IMR-90 (cell line): ENCODE measurements around the gene GADL1. TPM values are rescaled to one million over a fixed set of nuclear protein-coding genes. Genes with fewer than 3 reads are reported as not detected.

Experiments used
- ATAC-seq: fragments of 200-7000 bp; cut with Tn5 transposase; 2 replicates; pipeline ENCODE4 v1.9.1; 2020; ENCODE audit warnings: low read depth, mild to moderate bottlenecking, moderate library complexity
- BruUV-seq: library from RNA; stranded (reverse); fragments of 400-500 nt; replicated peaks from 2 replicates; lab custom pipeline; 2021; lab: Mats Ljungman, UMichigan
- CTCF ChIA-PET: fragments of 300-600 bp; formaldehyde crosslinking; extraction: SDS; loops from one replicate; lab custom pipeline; 2021; ENCODE audit warnings: antibody characterized with exemption; lab: Yijun Ruan, JAX
- POLR2A ChIA-PET: fragments of 300-600 bp; sonication (Branson Sonifier 250); formaldehyde crosslinking; loops from one replicate; lab custom pipeline; 2022; ENCODE audit warnings: antibody characterized with exemption; ENCODE audit not compliant: unreplicated experiment; lab: Charles Lee
- DNase-seq: peaks from one replicate; pipeline ENCODE4 v3.0.0; 2013
- H2AFZ ChIP-seq: replicated peaks from 2 replicates; pipeline ENCODE3; 2013; ENCODE audit warnings: low read length, mild to moderate bottlenecking; ENCODE audit not compliant: poor library complexity
- H2AK5ac ChIP-seq: 2 replicates; pipeline ENCODE4 v1.6.1; 2013; ENCODE audit warnings: low read depth, low read length, inconsistent platforms
- H2AK9ac ChIP-seq: replicated peaks from 2 replicates; pipeline ENCODE3; 2013; ENCODE audit warnings: mild to moderate bottlenecking, low read depth, low read length, moderate library complexity; ENCODE audit not compliant: poor library complexity
- H2BK120ac ChIP-seq: 2 replicates; pipeline ENCODE4 v1.6.1; 2013; ENCODE audit warnings: low read depth, low read length, inconsistent platforms
- H2BK15ac ChIP-seq: 3 replicates; pipeline ENCODE4 v1.6.1; 2013; ENCODE audit warnings: low read depth, low read length, inconsistent platforms
- H2BK20ac ChIP-seq: 2 replicates; pipeline ENCODE4 v1.6.1; 2013; ENCODE audit warnings: low read depth, mild to moderate bottlenecking, inconsistent platforms, low read length, moderate library complexity
- H2BK5ac ChIP-seq: 2 replicates; pipeline ENCODE4 v1.6.1; 2013; ENCODE audit warnings: mild to moderate bottlenecking, low read depth, low read length, inconsistent platforms; ENCODE audit not compliant: poor library complexity, severe bottlenecking
- H3K14ac ChIP-seq: replicated peaks from 2 replicates; pipeline ENCODE4 v1.6.1; 2013; ENCODE audit warnings: low read depth, low read length, inconsistent platforms
- H3K18ac ChIP-seq: 2 replicates; pipeline ENCODE4 v1.6.1; 2013; ENCODE audit warnings: low read depth, low read length, control low read depth
- H3K23ac ChIP-seq: 2 replicates; pipeline ENCODE4 v1.6.1; 2013; ENCODE audit warnings: low read depth, low read length, inconsistent platforms
- H3K27ac ChIP-seq: 2 replicates; pipeline ENCODE4 v1.5.1; 2013; ENCODE audit warnings: mild to moderate bottlenecking, control low read depth, low read length; ENCODE audit not compliant: insufficient read depth
- H3K27me3 ChIP-seq: 2 replicates; pipeline ENCODE4 v1.6.1; 2013; ENCODE audit warnings: low read length; ENCODE audit not compliant: control insufficient read depth, insufficient read depth
- H3K36me3 ChIP-seq: 2 replicates; pipeline ENCODE4 v1.6.1; 2013; ENCODE audit warnings: low read length, mixed read lengths; ENCODE audit not compliant: control insufficient read depth, insufficient read depth
- H3K4ac ChIP-seq: 2 replicates; pipeline ENCODE4 v1.6.1; 2013; ENCODE audit warnings: low read depth, low read length, inconsistent platforms
- H3K4me1 ChIP-seq: 2 replicates; pipeline ENCODE4 v1.6.1; 2013; ENCODE audit warnings: low read length, mixed read lengths; ENCODE audit not compliant: control insufficient read depth, insufficient read depth
- H3K4me2 ChIP-seq: 2 replicates; pipeline ENCODE4 v1.6.1; 2013; ENCODE audit warnings: low read depth, mild to moderate bottlenecking, control low read depth, low read length, moderate library complexity
- H3K4me3 ChIP-seq: 2 replicates; pipeline ENCODE4 v1.5.1; 2013; ENCODE audit warnings: low read depth, mild to moderate bottlenecking, control low read depth, low read length, moderate library complexity; ENCODE audit not compliant: insufficient read depth
- H3K56ac ChIP-seq: 2 replicates; pipeline ENCODE4 v1.6.1; 2013; ENCODE audit warnings: low read length, inconsistent platforms; ENCODE audit not compliant: insufficient read depth; ENCODE audit errors: extremely low read depth
- H3K79me1 ChIP-seq, 2 experiments: 2 replicates each; pipeline ENCODE4 v1.6.1; 2013; ENCODE audit warnings: low read length in 2 of 2, inconsistent platforms in 1 of 2, low read depth in 1 of 2
- H3K9ac ChIP-seq: 2 replicates; pipeline ENCODE4 v1.6.1; 2013; ENCODE audit warnings: low read depth, low read length, control low read depth
- H3K9me1 ChIP-seq: 2 replicates; pipeline ENCODE4 v1.6.1; 2013; ENCODE audit warnings: low read length, inconsistent platforms; ENCODE audit not compliant: insufficient read depth
- H3K9me3 ChIP-seq: 2 replicates; pipeline ENCODE4 v1.6.1; 2013; ENCODE audit warnings: low read length; ENCODE audit not compliant: control insufficient read depth, insufficient read depth
- H4K20me1 ChIP-seq: 2 replicates; pipeline ENCODE4 v1.6.1; 2013; ENCODE audit warnings: low read length, inconsistent platforms; ENCODE audit not compliant: insufficient read depth
- H4K5ac ChIP-seq: 2 replicates; pipeline ENCODE4 v1.6.1; 2013; ENCODE audit warnings: mild to moderate bottlenecking, low read depth, low read length, control low read depth
- H4K8ac ChIP-seq, 2 experiments: 2 replicates each; pipeline ENCODE4 v1.6.1; 2013; ENCODE audit warnings: low read depth in 2 of 2, low read length in 2 of 2, control low read depth in 1 of 2, inconsistent platforms in 1 of 2
- H4K91ac ChIP-seq: 2 replicates; pipeline ENCODE4 v1.6.1; 2013; ENCODE audit warnings: low read depth, low read length, inconsistent platforms; ENCODE audit not compliant: insufficient read depth
- BHLHE40 ChIP-seq: fragments of 150-350 bp; IDR thresholded peaks from 2 replicates; pipeline ENCODE4 v1.6.1; 2016; ENCODE audit warnings: mild to moderate bottlenecking, low read depth, low read length
- CEBPB ChIP-seq: IDR thresholded peaks from 2 replicates; pipeline ENCODE4 v1.6.1; 2012; ENCODE audit warnings: low read depth, low read length, improper control_type of control experiment
- CHD1 ChIP-seq: IDR thresholded peaks from 2 replicates; pipeline ENCODE4 v1.6.1; 2012; ENCODE audit warnings: low read depth, low read length, improper control_type of control experiment
- FOS ChIP-seq: fragments of 150-350 bp; IDR thresholded peaks from 2 replicates; pipeline ENCODE4 v1.6.1; 2016; ENCODE audit warnings: low read depth, low read length
- MAFK ChIP-seq: IDR thresholded peaks from 2 replicates; pipeline ENCODE4 v1.6.1; 2012; ENCODE audit warnings: low read depth, low read length, improper control_type of control experiment
- MAZ ChIP-seq: IDR thresholded peaks from 2 replicates; pipeline ENCODE4 v1.6.1; 2012; ENCODE audit warnings: low read depth, mild to moderate bottlenecking, low read length, improper control_type of control experiment, moderate library complexity, borderline replicate concordance
- MXI1 ChIP-seq: IDR thresholded peaks from 2 replicates; pipeline ENCODE4 v1.6.1; 2012; ENCODE audit warnings: low read depth, mild to moderate bottlenecking, low read length, moderate library complexity, borderline replicate concordance
- NFE2L2 ChIP-seq: fragments of 150-350 bp; IDR thresholded peaks from 2 replicates; pipeline ENCODE4 v1.6.1; 2016; ENCODE audit warnings: low read depth, mild to moderate bottlenecking, low read length
- POLR2A ChIP-seq: IDR thresholded peaks from 2 replicates; pipeline ENCODE4 v1.6.1; 2012; ENCODE audit warnings: mild to moderate bottlenecking, low read depth, low read length
- RAD21 ChIP-seq: IDR thresholded peaks from 2 replicates; pipeline ENCODE4 v1.6.1; 2012; ENCODE audit warnings: low read length, improper control_type of control experiment
- RCOR1 ChIP-seq: IDR thresholded peaks from 2 replicates; pipeline ENCODE4 v1.6.1; 2012; ENCODE audit warnings: mild to moderate bottlenecking, low read length, improper control_type of control experiment; ENCODE audit not compliant: insufficient replicate concordance
- RFX5 ChIP-seq: IDR thresholded peaks from 2 replicates; pipeline ENCODE4 v1.8.0; 2012; ENCODE audit warnings: low read depth, mild to moderate bottlenecking, low read length, moderate library complexity
- SMC3 ChIP-seq: fragments of 150-350 bp; IDR thresholded peaks from 2 replicates; pipeline ENCODE4 v1.6.1; 2016; ENCODE audit warnings: low read depth, mild to moderate bottlenecking, antibody characterized with exemption, low read length, moderate library complexity
- WGBS, 2 experiments: methylation state at CpG; one replicate each; pipeline versions ENCODE4 v1.1.5 to v1.1.7; 2013; ENCODE audit warnings: missing lambda C conversion rate in 2 of 2; ENCODE audit not compliant: insufficient read length in 1 of 2; ENCODE audit errors: extremely low coverage in 2 of 2; 5-methylcytosine and 5-hydroxymethylcytosine counted together
- dilution Hi-C: fragments of 300-500 bp; cut with HindIII; formaldehyde crosslinking; loops from one replicate; pipeline ENCODE4 v1.14.3; 2018; ENCODE audit warnings: low sequenced_read_pairs; ENCODE audit not compliant: unreplicated experiment
- in situ Hi-C: fragments of 300-500 bp; cut with MboI; formaldehyde crosslinking; loops from 3 replicates; pipeline ENCODE4 v1.14.3; 2019; ENCODE audit warnings: low sequenced_read_pairs, inconsistent platforms, mixed read lengths
- intact Hi-C: fragments of 100-400 bp; cut with micrococcal nuclease; formaldehyde crosslinking; loops from 2 replicates; pipeline ENCODE4 v1.10.0; 2022
- polyA plus RNA-seq, 3 experiments: library from polyadenylated mRNA; depleted of rRNA; stranded (reverse); fragments of >200 nt; gene quantifications; 2 replicates each; pipeline ENCODE4 v1.2.3, GENCODE V29; 2012; ENCODE audit warnings: low replicate concordance in 1 of 3
- total RNA-seq: library from RNA; depleted of rRNA; stranded (reverse); fragments of >200 nt; gene quantifications from 2 replicates; pipeline ENCODE4 v1.2.3, GENCODE V29; 2012
- TF ChIP-seq, protein P1 (sequence below): fragments of 150-350 bp; IDR thresholded peaks from 2 replicates; pipeline ENCODE4 v1.6.1; 2017; ENCODE audit warnings: mild to moderate bottlenecking, antibody characterized with exemption, low read length, low read depth
- TF ChIP-seq, protein P2 (sequence below): fragments of 150-350 bp; IDR thresholded peaks from 2 replicates; pipeline ENCODE4 v1.6.1; 2016; ENCODE audit warnings: low read depth, mild to moderate bottlenecking, low read length, moderate library complexity, borderline replicate concordance
- TF ChIP-seq, protein P3 (sequence below): conservative IDR thresholded peaks from 2 replicates; pipeline ENCODE4 v1.5.1; 2012; ENCODE audit warnings: mild to moderate bottlenecking, low read depth, low read length, improper control_type of control experiment

GADL1 gene
- total and polyA plus RNA-seq, 2 of the 4 experiments (the other 2 are of a cell fraction): not detected

DNA sequence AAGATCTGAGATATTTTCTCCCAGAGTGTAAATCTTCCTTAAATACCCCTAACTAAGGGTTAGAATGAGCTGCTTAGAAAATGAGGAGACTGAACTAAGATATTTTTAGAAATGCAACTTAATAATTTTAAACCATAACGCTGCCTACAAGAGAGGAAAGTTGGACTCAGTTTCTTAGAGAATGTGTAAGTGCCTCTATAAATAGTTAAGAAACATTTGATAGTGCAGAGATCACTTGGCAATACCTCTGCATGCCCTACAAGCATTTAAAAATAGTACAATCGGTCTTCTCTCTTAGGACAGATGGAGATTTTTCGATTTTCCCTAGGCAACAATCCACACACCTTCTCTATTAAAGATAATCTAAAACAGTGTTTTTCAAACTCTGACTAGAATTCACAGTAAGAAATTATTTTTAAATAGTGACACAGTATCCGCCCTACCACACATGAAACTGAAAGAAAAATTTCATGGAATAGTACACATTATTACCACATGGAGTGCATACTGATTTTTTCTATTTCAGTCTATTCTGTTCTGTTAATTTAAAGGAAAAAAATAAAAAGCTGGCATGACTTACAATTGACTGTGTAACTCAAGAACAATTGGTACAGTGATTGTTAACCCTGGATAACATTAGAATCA lies 83.2 kb downstream of the GADL1 start:
- Histone ChIP-seq H3K4me2 (no peak overlapping the region), H3K27ac (no peak overlapping the region), H3K27me3 (peaks cover 3% of the 10 kb centered on the region), H3K18ac (no peak overlapping the region), H4K91ac (no peak overlapping the region), H2AK5ac (no peak overlapping the region), H3K9me3 (no peaks in the 10 kb centered on the region), H3K56ac (no peak overlapping the region), H3K79me1 (no peaks in the 10 kb centered on the region), H3K36me3 (no peaks in the 10 kb centered on the region), H3K4ac (no peak overlapping the region), H4K8ac (no peak overlapping the region), H2AFZ (no peak overlapping the region), H2BK5ac (no peak overlapping the region), H2BK20ac (no peak overlapping the region), H2BK15ac (no peak overlapping the region), H2AK9ac (no peak overlapping the region), H3K4me1 (no peaks in the 10 kb centered on the region), H4K5ac (no peak overlapping the region), H4K20me1 (no peaks in the 10 kb centered on the region), H3K9me1 (no peaks in the 10 kb centered on the region), H3K23ac (no peak overlapping the region), H3K14ac (no peak overlapping the region), H3K4me3 (no peak overlapping the region), H3K9ac (no peak overlapping the region), H2BK120ac (no peak overlapping the region)
- ChIA-PET POLR2A (no interaction called here), CTCF (interaction anchor here (0.6 kb wide), 1 partner anchor 820 kb away, joined by 3 read pairs; no protein-coding TSS in a partner anchor)
- in situ Hi-C loops (no loop called here), dilution Hi-C loops (no loop called here), intact Hi-C loops (no loop called here)
- DNase-seq (no peak), ATAC-seq (no peak)
- WGBS, 2 experiments: no CpG with 5 or more reads among the region's 4 CpGs
- TF ChIP-seq NFE2L2 (no peak), MXI1 (no peak), MAFK (no peak), BHLHE40 (no peak), RAD21 (no peak), MAZ (no peak), RFX5 (no peak), POLR2A (no peak), CHD1 (no peak), CEBPB (no peak), SMC3 (no peak), FOS (no peak), RCOR1 (no peak)
- TF ChIP-seq, protein P1, sequence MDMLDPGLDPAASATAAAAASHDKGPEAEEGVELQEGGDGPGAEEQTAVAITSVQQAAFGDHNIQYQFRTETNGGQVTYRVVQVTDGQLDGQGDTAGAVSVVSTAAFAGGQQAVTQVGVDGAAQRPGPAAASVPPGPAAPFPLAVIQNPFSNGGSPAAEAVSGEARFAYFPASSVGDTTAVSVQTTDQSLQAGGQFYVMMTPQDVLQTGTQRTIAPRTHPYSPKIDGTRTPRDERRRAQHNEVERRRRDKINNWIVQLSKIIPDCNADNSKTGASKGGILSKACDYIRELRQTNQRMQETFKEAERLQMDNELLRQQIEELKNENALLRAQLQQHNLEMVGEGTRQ: no peak
- TF ChIP-seq, protein P2, sequence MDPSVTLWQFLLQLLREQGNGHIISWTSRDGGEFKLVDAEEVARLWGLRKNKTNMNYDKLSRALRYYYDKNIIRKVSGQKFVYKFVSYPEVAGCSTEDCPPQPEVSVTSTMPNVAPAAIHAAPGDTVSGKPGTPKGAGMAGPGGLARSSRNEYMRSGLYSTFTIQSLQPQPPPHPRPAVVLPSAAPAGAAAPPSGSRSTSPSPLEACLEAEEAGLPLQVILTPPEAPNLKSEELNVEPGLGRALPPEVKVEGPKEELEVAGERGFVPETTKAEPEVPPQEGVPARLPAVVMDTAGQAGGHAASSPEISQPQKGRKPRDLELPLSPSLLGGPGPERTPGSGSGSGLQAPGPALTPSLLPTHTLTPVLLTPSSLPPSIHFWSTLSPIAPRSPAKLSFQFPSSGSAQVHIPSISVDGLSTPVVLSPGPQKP: no peak
- TF ChIP-seq, protein P3, sequence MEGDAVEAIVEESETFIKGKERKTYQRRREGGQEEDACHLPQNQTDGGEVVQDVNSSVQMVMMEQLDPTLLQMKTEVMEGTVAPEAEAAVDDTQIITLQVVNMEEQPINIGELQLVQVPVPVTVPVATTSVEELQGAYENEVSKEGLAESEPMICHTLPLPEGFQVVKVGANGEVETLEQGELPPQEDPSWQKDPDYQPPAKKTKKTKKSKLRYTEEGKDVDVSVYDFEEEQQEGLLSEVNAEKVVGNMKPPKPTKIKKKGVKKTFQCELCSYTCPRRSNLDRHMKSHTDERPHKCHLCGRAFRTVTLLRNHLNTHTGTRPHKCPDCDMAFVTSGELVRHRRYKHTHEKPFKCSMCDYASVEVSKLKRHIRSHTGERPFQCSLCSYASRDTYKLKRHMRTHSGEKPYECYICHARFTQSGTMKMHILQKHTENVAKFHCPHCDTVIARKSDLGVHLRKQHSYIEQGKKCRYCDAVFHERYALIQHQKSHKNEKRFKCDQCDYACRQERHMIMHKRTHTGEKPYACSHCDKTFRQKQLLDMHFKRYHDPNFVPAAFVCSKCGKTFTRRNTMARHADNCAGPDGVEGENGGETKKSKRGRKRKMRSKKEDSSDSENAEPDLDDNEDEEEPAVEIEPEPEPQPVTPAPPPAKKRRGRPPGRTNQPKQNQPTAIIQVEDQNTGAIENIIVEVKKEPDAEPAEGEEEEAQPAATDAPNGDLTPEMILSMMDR: no peak
- BruUV-seq: no TSS peak
